Posterior vena cava (tissue), 2 donors: ENCODE results near the gene LMAN1L. TPM values are rescaled to one million over a fixed set of nuclear protein-coding genes. Genes with fewer than 3 reads are reported as not detected.

Experiments
- DNase-seq: peaks from one replicate; pipeline ENCODE4 v3.0.0-alpha.2; 2020; ENCODE audit warnings: low spot score
- intact Hi-C, 2 donors: fragments of 100-400 bp; cut with DNase I; formaldehyde crosslinking; loops; one replicate each; pipeline versions ENCODE4 v1.14.1 to v1.14.2; 2022 to 2023
- total RNA-seq, 2 donors: library from RNA; stranded (reverse); fragmentation: NEBNext Ultra II Directional; extraction: Animal tissue kit (Norgen Biotek cat#: 25700); gene quantifications; one replicate each; pipeline ENCODE4 v1.2.1, GENCODE V29; 2021
- donor health status: DM: yes; HTN: yes; CAD: no.
- donor health status: DM: yes; HTN: yes; CAD: no.

The LMAN1L gene
- total RNA-seq, 2 donors from 2014 or later: not detected

DNA sequence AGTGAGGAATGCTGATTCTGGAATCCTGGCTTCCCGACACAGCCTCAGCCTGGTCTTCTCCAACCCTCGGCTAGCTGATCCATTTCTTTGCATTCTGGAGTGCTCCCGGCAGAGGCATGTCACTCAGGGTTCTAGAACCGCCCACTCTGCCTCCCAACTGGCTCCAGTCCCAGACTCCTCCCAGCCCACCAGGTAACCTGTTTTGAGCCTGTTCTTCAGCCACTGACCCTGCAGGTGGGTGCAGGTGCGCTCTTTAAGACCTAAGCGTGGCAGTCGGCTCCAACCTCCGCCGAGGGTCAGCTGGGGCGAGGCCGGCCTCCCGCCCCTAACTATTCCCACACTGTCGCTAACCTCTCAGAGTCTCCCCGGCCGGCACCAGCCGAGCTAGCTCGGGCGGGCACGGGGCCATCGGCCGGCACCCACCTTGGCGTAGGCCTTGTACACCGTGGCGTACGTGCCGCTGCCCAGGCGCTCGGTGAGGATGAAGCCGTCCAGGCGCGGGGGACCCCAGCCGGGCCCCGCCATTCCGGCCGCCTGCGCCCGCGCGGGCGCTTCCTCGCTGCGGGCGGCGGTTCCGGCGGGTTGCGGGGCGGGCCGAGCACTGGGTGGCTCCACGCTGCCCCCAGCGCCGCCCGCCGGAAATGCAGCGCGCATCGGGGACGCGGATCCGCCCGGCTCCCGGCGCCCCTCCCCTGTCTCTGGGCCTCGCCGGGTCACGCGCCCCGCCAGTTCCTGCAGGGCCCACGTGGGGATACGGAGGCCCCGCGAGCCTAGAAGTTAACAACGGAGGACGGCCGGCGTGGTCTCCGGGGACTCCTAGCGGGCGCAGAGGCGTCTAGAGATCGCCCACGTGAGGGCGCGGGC lies 30.2 kb downstream of the LMAN1L start, which contains the start of gene ULK3:
Gene ULK3 (minus strand): TSS at position 576 of the 864 bp plus-strand sequence. CDS start 51 bp downstream, at position 525.
- intact Hi-C loops: loop anchor here in 1 of 2 donors (5.0 kb wide), 1 partner anchor 61 kb away; the partner anchor contains the start of gene CSK

DNA sequence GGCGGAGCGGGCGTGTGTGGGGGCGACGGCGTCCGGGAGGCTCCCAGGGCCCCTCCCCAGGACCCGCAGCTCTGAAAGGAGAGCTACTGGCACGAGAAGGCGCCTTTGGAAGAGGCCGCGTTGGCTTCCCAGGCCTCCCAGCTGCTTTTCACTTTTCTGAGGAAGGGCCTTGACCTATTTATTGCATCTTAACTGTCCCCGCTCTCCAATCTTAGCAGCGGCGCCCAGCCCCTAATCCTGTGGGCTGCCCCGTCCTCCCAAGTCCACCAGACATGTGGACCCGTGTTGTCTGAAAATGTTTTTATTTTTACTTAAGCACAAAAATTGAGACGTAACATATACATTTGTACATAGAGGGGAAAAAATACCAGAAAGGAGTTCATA lies 30.8 kb downstream of the LMAN1L start:
- no peak for DNase-seq
- intact Hi-C loops: loop anchor here in 1 of 2 donors (5.0 kb wide), 1 partner anchor 61 kb away; the partner anchor contains the start of gene CSK

More for the DNA sequence above, 30.2 kb downstream of the LMAN1L start, which contains the start of gene ULK3:
- peak; percentile 97 for DNase-seq

GRCh38 chr15:74843891-74844299 lies 31.3 kb downstream of the LMAN1L start:
- no peak for DNase-seq
- intact Hi-C loops: loop anchor here in 1 of 2 donors (5.0 kb wide), 1 partner anchor 62 kb away; the partner anchor contains the start of gene CSK

DNA sequence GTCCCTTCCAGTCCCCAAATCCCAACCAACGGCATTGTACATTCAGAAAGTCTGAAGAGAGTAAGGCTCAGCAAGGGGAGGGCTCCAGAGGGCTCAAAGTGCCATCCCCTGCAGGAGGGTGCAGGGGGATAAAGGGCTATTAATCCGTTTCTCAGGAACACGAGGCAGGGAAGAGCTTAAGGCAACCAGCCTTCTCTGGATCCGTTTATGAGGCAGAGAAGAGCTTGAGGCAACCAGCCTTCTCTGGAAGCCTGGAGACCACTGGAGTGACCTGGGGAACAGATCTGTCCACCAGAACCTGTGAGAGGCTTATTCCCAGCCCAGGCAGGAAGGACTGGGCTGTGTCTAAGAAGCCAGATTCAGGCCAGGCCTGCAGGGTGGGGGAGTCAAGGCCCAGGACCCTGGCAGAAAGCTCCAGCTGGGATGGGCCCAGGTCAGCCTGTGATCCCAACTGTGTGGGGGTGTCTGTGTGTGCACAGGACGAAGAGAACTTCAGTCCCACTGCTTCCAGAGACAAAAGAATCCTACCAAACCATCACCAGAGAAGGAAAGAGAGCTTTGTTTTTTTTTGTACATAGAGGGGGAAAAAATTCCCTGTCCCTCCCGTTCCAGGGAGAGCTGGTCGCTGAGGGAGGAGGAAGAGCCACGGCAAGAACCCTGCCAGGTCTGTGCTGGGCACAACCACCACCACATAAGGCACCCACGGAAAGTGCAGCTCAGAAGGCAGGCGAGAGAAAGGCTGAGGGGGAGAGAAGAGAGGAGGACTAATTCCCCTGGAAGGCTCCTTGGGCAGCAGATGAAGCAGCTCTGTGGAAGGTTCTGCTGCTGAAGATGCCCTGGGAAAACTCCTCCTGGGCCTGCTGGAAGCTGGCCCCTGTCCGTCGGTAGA lies 31.9 kb downstream of the LMAN1L start:
- intact Hi-C loops: loop anchor here (5.0 kb wide), 2 partner anchors 53 to 62 kb away; partner anchors contain the start of gene CSK (in 1 of the 2)
- no peak for DNase-seq

DNA sequence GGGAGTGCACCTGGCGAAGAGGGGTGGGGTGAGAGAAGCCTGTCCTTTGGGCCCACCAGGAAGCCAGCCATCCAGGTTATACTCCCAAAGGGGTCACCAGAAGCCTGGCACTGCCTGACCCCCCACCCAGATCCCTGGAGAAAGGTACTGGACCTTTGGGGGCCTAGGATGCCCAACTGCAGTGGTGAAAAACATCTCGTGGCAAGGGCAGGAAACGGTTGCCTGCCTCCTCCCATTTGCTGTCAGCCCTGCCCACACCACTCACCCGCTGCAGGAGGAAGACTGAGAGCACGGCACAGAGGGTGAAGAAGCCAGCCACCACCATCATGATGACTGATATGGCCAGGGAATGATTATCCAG lies 32.6 kb downstream of the LMAN1L start:
- intact Hi-C loops: loop anchor here in 1 of 2 donors (5.0 kb wide), 1 partner anchor 52 kb away; no protein-coding TSS in a partner anchor

DNA sequence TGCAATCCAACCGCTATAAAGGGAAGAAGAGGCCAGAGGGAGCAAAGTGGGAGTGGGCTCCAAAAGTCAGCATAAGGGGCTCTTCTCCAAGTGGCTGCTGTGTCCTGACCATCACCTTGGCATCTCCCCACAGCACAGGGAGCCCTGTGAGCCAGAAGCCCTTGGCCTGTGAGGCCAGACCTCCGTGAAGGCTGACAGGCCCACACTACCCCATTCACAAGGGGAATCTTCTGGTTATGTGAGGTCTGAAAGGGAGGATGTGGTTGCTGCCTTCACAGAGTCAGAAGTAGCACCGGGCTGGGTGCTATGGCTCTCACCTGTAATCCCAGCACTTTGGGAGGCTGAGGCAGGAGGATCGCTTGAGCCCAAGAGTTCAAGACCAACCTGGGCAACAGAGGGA lies 32.9 kb downstream of the LMAN1L start:
- intact Hi-C loops: loop anchor here in 1 of 2 donors (5.0 kb wide), 1 partner anchor 52 kb away; no protein-coding TSS in a partner anchor

More for the DNA sequence above, 32.6 kb downstream of the LMAN1L start:
- DNase-seq: no peak

DNA sequence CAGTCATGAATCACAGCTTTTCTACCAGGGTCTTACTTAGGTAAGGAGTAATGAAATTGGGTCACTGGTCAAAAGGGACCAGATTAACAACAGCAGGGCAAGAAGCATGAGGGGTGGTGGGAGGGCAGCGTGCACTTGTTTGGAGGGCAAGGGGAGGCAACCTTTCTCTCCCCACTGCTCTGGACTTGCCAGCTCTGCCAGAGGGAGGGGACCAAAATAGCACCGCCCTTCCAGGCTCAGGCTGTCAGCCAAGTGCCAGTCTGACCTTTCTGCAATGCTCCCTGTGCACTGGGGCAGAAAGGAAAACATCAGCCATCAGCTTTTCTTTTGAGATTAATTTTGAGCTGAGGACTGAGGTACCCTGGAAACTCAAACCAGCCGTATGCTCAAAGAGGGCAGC lies 34.8 kb downstream of the LMAN1L start:
- intact Hi-C loops: loop anchor here in 1 of 2 donors (5.0 kb wide), 1 partner anchor 50 kb away; no protein-coding TSS in a partner anchor
- no peak for DNase-seq

More for the DNA sequence above, 32.9 kb downstream of the LMAN1L start:
- DNase-seq: no peak

DNA sequence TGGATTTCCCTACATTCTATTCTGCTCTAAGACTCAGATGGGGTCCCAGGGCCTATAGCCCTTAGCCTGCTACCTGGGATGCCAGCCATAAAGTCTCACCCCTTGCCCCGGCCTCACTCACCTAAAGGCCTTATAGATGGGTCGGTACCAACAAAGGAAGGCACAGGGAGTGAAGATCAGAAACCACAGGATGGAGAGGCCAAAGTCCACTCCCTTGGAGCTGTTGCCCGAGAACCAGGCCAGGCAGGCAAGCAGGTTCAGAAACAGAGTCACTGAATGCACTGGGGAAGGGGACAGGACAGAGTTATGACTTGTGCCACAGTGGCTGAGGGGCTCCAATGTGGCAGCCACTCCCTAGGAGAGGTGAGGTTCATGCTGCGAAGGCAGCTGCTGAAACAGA lies 37.8 kb downstream of the LMAN1L start:
- intact Hi-C loops: no loop called here
- DNase-seq: no peak

- no peak for DNase-seq
- intact Hi-C loops: no loop called here
Measured at GRCh38 chr15:74851960-74852359, 39.3 kb downstream of the LMAN1L start.

DNA sequence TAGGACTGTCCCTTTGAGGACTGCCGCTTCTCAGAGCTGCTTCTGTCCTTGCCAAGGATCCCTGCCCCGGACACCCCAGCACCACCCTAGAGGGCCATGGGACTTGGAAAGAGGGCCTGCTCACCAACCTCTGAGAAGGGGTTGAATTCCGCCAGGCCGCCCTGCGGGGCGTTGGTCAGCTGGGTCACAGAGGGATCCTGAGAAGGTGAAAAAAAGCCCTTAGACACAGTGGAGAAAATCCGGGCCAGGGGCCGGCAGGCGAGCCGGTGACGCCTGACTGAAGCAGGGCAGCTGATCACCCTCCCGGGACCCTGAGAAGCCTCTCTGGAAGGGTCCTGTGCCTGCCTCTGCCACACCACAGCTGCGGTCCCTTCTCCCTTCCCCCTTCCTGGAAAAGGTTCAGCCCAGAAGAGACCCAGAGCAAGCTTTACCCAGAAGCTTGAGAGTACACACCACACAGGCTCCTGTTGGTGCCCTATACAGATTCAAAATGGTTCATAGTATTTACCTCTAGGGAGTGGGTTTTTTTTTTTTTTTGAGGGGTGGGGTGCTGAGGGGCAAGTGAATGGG lies 41.9 kb downstream of the LMAN1L start:
- DNase-seq: no peak
- intact Hi-C loops: no loop called here

DNA sequence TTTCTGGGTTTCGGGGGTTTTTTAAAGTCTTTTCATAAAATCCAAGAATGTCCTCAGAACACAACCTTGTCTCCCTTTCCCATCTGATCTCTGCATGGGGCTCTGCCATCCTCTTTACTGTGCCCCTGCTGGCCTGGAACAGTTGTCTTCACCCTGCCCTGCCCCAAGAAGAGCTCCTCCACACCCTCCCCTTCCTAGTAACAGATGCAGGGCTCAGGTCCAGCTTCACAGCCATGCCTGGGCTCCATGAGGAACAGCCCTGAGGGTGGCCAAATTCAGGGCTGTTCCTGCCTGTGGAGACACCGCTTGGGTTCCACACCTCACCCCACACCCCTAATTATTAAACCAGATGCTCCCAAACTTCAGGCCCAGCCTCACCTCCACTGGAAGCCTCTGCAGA lies 43.2 kb downstream of the LMAN1L start:
- DNase-seq: no peak
- intact Hi-C loops: no loop called here

- intact Hi-C loops: no loop called here
- DNase-seq: no peak
Measured at GRCh38 chr15:74856537-74856936, 43.9 kb downstream of the LMAN1L start.

- intact Hi-C loops: no loop called here
- DNase-seq: no peak
Measured at GRCh38 chr15:74857082-74857655, 44.5 kb downstream of the LMAN1L start.

DNA sequence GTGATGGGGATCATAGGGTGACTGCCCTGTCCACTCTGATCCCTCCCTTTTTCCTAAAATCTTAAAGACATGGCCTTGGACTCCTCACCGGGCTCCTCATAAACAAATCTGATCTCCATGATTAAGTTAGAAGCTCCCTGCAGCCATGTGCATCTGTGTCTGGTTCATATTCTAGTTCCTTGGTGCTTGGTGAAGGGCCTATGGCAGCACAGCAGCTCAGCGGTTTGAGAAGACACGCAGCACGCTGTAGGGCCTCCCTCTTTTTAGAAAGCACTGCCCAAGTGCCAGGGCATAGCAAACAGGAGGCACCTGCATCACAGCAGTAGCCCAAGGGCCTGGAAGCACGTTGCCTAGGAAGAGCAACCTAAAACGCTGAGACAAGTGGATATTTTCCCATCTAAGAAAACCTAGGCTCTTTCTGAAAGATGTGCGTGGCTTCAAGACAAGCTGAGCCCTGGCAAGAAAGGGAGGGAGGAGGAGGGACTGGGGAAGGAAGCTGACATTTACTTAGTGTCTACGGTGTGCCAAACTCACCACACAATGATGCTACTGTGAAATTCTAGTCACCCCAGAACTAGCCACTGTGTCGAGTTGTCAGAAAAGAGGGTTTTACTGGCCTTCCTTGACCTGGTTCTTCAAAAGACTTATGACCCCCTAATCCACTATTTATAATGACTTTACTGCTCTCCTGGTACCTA lies 45.2 kb downstream of the LMAN1L start:
- intact Hi-C loops: loop anchor here in 1 of 2 donors (2.0 kb wide), 1 partner anchor 51 kb away; no protein-coding TSS in a partner anchor
- DNase-seq: no peak

GRCh38 chr15:74858369-74858740 lies 45.7 kb downstream of the LMAN1L start:
- intact Hi-C loops: loop anchor here in 1 of 2 donors (2.0 kb wide), 1 partner anchor 52 kb away; no protein-coding TSS in a partner anchor
- DNase-seq: no peak

DNA sequence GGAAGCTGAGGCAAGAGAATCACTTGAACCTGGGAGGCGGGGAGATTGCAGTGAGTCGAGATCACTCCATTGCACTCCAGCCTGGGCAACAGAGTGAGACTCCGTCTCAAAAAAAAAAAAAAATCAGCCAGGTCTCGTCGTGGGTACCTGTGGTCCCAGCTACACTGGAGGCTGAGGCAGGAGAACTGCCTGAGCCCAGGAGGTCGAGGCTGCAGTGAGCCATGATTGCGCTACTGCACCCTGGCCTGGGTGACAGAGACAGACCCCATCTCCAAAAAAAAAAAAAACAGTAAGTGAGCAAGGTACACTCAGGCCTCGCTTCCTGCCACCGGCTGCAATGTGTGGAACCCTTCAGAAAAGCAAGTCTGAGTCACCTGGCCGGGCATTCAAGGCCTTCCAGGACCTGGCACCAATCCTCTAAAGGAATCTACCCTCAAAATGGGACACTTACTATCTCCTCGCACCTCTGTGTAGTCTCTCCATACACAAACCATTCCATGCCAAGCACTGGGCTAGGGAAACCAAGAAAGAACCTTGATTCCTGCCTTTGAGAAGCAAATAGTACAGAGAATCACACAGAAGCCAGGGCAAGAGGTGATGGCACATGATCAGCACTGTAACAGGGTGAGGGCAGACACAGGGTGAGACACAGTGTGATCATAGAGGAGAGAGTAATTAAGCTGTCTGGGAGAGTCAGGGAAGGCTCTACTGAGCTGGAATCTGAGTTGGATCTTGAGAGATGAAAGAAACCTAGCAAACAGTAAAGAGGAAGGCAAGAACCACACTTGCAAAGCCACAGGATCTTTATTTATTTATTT lies 50.8 kb downstream of the LMAN1L start:
- no peak for DNase-seq
- intact Hi-C loops: no loop called here

GRCh38 chr15:74864296-74864695 lies 51.7 kb downstream of the LMAN1L start:
- intact Hi-C loops: no loop called here
- no peak for DNase-seq
